RWPE1 (cell line): Measurements from ENCODE around the gene ANKRD11.
A peak's percentile ranks its signal among the peaks of the same experiment; 100 is the strongest.
"Not testable (repeated sequence)": the region's sequence is repeated elsewhere in the genome, so short reads cannot be mapped to it uniquely, and the experiment has no call there.

ENCODE experiments used
- CTCF ChIA-PET: fragments of 350-600 bp; sonication (Branson Sonifier 250); formaldehyde crosslinking; extraction: SDS; loops from one replicate; lab custom pipeline; 2021; lab: Yijun Ruan, JAX
- POLR2A ChIA-PET: fragments of 400-600 bp; formaldehyde crosslinking; extraction: SDS; loops from one replicate; lab custom pipeline; 2020; ENCODE audit warnings: antibody characterized with exemption; ENCODE audit not compliant: low non-redundant PET; lab: Yijun Ruan, JAX
- DNase-seq: peaks from one replicate; pipeline ENCODE4 v3.0.0; 2012; ENCODE audit warnings: low spot score
- H3K27ac ChIP-seq: fragments of 450-650 bp; 2 replicates; pipeline ENCODE4 v1.5.1; 2017
- TF ChIP-seq, protein P1 (sequence below): fragments of 450-650 bp; conservative IDR thresholded peaks from 2 replicates; pipeline ENCODE4 v1.5.1; 2017; ENCODE audit warnings: low read depth, mild to moderate bottlenecking

ANKRD11 gene

DNA sequence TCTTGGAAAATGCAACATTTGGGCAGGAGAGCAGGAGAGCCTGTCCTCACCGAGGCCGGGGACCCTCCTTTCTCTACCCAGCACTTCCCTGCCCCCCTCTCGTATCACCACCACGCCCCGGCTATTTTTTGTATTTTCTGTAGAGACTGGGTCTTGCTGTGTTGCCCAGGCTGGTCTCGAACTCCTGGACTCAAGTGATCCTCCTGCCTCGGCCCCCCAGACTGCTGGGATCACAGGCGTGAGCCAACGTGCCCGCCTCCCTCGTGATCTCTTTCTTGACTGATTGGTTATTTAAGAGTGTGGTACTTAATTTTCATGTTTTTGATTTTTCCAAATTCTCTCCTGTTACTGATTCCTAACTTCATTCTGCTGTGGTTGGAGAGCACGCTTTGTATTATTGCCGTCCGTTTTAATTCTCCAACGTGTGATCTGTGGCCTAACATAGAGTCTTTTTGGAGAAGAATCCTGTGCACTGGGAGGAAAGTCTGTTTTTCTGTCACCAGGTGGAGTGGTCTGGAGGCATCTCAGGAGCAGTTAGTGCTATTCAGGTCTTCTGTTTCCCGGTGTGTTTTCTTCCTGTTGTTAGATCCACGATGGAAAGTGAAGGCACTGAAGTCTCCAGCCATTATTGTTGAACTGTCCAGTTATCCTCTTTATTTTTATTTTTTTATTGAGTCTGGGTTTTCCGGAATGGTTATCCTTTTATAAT, 232.4 kb downstream of the ANKRD11 start:
- POLR2A ChIA-PET = no interaction called here
- no peak for DNase-seq
- CTCF ChIA-PET = no interaction called here
- TF ChIP-seq, protein P1, sequence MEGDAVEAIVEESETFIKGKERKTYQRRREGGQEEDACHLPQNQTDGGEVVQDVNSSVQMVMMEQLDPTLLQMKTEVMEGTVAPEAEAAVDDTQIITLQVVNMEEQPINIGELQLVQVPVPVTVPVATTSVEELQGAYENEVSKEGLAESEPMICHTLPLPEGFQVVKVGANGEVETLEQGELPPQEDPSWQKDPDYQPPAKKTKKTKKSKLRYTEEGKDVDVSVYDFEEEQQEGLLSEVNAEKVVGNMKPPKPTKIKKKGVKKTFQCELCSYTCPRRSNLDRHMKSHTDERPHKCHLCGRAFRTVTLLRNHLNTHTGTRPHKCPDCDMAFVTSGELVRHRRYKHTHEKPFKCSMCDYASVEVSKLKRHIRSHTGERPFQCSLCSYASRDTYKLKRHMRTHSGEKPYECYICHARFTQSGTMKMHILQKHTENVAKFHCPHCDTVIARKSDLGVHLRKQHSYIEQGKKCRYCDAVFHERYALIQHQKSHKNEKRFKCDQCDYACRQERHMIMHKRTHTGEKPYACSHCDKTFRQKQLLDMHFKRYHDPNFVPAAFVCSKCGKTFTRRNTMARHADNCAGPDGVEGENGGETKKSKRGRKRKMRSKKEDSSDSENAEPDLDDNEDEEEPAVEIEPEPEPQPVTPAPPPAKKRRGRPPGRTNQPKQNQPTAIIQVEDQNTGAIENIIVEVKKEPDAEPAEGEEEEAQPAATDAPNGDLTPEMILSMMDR = no peak
- H3K27ac ChIP-seq = 0 out of 2 replicates have a peak overlapping the region, but pooled peaks have one; percentile 3

DNA sequence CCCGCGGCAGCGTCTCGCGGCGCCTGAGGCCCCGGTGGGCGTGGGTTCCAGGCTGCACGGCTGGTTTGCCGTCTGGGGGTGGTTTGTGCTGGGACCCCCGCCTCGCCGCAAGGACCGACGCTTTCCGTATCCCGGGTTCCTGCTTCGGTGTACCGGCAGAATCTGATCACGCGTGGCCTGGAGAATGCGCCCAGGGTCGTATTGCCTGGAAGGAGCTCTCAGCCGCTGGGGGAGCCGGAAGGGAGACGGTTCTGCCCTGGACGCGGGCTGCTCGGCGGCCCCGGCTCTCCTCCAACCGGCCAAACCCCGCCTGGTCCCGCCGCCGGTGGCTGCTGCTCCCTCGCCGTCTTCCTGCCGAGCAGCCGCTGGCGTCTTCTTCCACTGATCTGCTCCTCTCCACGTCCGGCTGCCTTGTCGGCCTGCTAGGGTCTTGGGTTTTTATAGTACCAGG, 233.1 kb downstream of the ANKRD11 start:
- no peak for DNase-seq
- H3K27ac ChIP-seq = peak overlapping the region; percentile 3; the same call in 1 of the 2 replicates
- ChIA-PET CTCF (no interaction called here), POLR2A (no interaction called here)
- TF ChIP-seq, protein P1 = no peak

- H3K27ac ChIP-seq = peak overlapping the region; percentile 3; the same call in 1 of the 2 replicates
- peak; percentile 73 for DNase-seq
- TF ChIP-seq, protein P1 = no peak
- ChIA-PET CTCF (no interaction called here), POLR2A (no interaction called here)
Measured at GRCh38 chr16:89256651-89257254, 233.6 kb downstream of the ANKRD11 start.

DNA sequence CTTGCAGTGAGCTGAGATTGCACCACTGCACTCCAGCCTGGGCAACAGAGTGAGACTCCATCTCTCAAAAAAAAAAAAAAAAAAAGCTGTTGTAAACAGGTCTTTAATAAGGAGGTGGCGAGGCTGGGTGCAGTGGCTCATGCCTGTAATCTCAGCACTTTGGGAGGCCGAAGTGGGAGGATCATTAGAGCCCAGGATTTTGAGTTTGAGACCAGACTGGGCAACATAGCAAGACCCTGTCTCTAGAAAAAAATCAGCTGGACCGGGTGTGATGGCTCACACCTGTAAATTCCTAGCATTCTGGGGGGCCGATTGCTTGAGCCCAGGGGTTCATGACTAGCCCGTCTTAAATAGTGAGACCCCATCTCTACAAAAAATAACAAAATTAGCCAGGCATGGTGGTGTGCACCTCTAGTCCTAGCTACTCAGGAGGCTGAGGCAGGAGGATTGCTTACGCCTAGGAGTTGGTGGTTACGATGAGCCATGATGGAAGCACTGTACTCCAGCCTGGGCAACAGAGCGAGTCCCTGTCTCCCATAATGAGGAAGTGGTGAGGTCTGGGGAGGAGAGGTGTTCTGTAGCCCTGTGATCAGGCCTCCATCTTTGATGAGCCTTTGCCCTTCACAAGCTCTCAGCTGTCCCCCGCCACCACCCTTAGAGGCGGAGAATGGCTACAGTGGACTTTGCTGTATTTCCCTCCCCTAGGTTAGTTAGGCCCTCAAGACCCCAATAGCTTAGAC, 236.6 kb downstream of the ANKRD11 start:
- no peak overlapping the region for H3K27ac ChIP-seq
- ChIA-PET CTCF (interaction anchor here (0.8 kb wide), 1 partner anchor 14 kb away, joined by 3 read pairs; no protein-coding TSS in a partner anchor), POLR2A (interaction anchor here (0.6 kb wide), 1 partner anchor 1488 kb away, joined by 6 read pairs; the partner anchor contains the start of gene KLHDC4)
- TF ChIP-seq, protein P1 = no peak
- DNase-seq = no peak

DNA sequence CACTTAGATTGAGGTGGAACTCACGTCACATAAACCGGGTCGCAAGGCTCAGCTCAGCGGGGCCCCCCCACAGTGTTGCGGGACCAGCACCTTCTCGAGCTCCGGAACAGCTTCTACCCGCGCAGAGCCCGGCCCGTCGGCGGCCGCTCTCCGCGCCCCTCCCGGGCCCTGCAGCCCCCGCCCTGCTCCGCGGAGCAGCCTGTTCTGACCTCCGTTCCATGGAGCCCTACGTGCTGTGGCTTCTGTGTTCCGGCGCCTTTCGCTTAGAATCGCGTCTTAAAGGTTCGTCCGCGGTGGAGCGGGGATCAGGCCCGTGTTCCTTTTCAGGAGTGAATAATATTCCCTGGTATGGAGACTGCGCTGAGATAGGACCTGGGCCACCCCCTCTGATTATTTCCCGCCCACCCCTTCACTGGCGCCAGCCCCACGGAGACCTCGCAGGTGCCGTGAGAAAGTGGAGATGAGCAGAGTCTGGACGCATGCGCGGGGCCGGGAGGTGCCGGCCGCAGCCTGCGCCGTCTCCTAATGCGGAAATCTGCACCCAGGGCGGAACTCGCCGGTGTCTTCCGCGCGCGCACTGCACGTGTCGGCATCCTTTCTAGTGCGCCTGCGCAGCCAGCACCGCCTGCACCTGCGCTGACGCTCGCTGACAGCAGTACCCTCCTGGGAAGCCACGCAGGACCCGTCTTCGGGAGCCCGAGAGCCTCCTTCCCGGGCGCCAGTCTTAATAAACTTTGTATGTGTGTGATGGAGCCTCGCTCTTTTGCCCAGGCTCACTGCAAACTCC, 242.0 kb downstream of the ANKRD11 start:
- no peak for DNase-seq
- ChIA-PET CTCF (no interaction called here), POLR2A (no interaction called here)
- H3K27ac ChIP-seq = peak overlapping the region; percentile 76; the same call in 1 of the 2 replicates
- TF ChIP-seq, protein P1 = no peak

DNA sequence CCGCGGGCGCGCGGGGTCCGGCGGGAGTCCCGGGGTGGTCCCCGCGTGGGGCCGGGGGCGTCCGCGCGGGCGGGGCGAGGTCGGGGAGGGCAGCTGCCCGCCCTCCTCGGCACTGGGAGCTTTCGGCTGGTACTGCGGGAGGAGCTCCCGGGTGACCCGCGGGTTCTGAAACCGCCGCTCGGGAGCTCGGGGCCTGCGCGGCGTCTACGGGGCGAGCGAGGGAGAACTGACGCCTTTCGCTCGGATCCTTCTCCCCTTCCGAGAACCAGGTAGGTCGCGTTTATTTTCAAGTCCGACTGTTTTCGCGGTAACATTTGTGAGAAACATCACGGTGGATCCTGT, 242.7 kb downstream of the ANKRD11 start:
- CTCF ChIA-PET, POLR2A ChIA-PET, DNase-seq: not testable (repeated sequence)
- peak overlapping the region; percentile 76 for H3K27ac ChIP-seq
